Lung microvascular endothelial cell (primary cell): ENCODE results near the gene EML6. TPM values are rescaled to one million over a fixed set of nuclear protein-coding genes. Genes with fewer than 3 reads are reported as not detected.

Experiments used
- DNase-seq, 2 donors: peaks; one replicate each; pipeline versions ENCODE4 v3.0.0 to v3.0.0-alpha.2; 2010; ENCODE audit warnings: low read depth in 2 of 2
- total RNA-seq: library from RNA; depleted of rRNA; stranded (reverse); fragments of >200 nt; gene quantifications from 2 replicates; pipeline ENCODE4 v1.2.1, GENCODE V29; 2014

EML6 gene
- total RNA-seq, 1 donor from 2014 or later = 0.20 TPM

DNA sequence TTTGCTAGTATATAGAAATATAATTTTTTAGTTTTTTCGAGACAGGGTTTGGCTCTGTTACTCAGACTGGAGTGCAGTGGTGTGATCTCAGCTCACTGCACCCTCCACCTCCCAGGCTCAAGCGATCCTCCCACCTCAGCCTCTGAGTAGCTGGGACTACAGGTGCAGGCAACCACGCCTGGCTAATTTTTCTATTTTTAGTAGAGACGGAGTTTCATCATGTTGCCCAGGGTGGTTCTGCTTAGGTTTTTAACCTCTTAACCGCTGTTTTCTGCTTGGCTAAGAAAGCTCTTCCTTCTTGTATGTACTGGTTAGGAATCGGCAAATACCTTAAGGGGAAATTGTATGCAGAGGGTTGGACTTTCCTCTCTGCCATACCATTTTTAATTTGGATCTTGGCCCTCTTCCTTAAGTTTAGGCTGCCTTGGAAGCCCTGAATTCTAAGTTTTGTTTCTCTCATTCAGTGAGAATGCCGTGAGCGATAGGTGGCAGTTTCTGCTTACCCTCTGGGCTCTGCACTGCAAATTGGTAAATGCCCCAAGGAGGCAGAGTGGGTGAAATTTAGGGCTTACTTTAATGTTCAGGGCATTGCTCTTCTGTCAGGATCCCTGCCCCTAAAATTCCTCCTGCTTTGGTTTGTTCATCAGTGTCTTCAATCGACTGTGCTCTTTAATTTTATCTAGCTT is 32.3 kb downstream of the EML6 start:
- no peak for DNase-seq

DNA sequence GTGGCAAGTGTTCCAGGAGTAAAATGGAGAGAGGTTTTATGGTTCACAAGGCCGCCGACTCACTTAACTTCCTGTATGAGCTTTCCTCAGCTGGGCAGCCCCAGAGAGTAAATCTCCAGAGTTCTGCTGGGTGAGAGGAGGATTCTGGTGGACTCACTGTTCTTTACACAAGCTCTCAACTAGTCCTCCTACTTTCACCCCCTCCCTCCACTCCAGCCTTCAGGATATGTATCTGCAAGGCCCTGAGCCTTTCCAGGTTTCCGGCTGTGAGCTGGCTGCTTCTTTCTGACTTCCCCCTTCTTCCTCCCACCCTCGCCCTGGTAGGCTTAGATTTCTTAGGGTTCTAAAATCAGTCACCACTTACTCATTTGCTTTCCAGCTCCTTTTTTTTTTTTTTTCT is 34.0 kb downstream of the EML6 start:
- peak in 1 of 2 donors; percentile 86 for DNase-seq

DNA sequence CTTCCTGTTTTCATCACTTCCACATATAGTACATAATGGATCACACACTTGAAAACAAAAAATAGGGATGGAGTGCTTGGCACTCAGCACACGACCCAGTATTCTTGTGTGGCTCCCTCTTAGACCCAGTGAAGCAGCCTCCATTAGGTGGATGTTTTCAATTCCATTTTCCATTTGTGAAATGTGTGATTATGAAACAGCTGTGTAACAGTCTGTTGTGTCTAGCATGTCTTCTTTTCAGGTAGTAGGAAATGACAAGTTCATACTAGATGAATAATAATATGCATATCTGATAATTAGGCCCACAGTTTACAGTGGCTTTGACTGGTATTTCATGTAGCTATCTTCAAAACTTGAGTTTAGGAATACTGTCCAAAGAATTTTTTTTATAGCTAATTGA is 35.5 kb downstream of the EML6 start:
- DNase-seq = no peak

DNA sequence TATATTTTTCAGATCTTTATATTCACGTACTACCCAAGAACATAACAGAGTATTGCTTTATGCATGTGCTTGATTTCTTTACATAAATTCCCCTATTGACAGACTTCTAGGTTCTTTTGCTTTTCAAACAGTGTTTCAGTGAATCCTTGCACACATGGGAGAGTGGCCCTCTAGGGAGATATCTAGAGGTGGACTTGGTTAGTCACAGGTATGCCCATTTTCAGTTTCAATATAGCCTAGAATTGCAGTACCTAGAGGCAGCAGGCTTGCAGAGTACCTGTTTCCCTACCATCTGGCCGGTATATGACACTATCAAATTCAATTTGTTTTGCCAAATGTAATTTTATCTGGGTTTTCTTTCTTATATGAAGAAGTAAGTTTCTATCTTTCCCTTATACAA is 36.8 kb downstream of the EML6 start:
- DNase-seq = no peak

DNA sequence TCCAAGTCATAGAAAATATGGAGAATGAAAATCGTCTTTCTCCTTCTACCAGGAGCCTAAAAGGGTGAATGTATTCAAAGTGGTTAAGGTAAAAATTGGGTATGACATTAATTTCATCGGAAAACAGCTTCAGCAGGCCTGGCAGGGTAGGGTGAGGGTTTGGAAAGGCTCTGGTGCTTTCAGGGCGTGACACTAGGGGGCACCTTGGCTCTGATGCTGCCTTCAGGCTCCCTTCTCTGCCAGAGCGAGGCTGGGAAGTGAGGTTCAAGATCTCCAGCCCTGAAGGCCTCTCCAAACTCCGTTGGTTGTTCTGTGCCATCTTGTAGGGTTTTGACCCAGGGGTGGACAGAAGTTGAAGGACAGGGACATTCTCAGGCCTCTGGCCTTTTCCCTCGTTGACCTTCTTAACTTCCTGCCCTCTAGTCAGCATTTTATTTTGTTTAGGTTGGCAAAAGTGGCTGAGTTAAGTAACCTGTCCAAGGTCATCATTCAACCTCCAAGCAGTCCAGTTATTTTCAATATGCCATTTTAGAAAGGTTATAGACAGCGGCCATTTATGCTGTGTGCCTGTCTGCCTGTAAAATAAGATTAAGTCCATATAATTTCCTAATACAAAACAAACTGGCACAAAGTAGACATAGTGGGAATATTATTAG is 40.3 kb downstream of the EML6 start:
- DNase-seq = no peak

DNA sequence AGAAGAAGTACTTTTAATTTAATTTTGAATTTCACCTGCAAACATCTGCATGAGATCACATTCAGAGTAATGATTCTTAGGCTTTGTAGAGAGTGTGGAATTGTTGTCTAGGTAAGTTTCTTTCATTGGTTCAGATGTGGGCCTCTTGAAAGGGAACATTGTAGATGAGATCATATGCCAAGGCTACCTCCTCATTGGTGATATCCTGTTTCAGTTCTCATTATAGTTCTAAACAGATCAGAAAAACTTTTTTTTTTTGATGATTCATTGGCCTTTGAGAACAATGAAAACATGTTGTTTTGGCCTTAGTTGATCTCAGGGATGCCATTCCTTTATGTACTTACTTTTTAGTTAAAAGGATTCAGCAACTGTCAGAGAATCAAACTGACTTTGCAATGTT is 44.5 kb downstream of the EML6 start:
- DNase-seq = peak; percentile 61 to 92

DNA sequence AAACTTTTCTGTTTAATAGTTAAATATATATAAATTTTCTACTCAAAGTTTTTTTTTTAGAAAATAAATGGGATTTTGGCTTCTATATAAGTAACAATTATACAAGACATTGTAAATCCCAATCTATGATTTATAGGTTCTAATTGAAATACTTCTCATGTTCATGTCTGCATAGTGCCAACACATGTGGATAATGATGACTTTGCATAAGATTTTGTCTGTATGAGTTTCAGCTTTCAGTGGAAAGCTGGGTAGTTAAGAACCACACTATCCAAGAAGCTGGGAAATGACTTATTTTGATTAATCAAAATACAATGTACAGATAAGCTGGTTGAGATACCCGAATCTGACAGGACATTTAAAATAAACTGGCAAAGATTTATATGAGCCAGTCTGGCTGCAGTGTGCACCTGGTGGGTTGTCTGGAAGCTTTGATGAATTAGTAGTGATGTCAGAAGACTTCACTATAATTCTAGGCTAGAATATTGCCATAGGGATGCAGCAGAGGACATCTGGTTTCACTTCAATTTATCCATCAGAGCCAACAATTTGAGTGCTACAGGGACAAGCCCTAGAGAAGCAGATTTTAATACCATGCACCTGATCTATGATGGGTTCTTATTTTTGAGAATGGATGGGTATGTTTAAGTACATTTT is 45.4 kb downstream of the EML6 start:
- DNase-seq = peak in 1 of 2 donors; percentile 39

DNA sequence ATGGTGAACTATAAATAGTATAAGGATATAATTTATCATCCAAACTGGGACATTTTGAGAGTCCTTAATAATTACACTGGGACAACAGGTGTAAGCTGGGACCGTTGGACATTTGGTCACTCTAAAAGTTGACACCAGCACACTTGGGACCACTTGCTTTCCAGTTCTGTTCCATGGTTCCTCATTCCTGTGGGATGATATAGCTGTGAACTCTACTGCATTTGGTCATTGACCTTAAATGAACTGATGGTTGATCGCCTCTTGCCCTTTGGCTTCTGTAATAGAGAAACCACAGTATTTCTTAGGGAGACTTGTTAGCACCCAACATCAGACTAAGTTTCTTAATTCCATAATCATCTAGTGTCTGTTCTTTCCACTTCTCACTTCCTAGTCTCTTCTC is 46.7 kb downstream of the EML6 start:
- DNase-seq = no peak

DNA sequence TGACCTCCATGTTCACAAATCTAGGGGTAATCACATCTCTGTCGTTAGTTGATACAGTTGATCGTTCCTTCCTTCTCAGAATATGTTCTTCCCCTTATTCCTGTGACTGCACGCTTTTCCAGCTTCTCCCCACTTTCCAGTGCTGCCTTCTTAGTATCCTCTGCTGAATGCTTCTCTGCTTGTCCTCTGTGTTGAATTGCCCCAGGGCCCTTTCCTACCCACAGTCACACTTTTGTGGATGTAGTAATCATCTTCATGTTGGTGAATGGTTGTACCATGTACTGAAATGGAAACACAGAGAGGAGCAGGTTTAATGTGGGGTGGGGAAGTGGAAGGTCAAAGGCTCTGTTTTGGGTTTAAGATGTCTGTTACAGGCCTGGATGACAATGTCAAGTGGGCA is 47.2 kb downstream of the EML6 start:
- no peak for DNase-seq

DNA sequence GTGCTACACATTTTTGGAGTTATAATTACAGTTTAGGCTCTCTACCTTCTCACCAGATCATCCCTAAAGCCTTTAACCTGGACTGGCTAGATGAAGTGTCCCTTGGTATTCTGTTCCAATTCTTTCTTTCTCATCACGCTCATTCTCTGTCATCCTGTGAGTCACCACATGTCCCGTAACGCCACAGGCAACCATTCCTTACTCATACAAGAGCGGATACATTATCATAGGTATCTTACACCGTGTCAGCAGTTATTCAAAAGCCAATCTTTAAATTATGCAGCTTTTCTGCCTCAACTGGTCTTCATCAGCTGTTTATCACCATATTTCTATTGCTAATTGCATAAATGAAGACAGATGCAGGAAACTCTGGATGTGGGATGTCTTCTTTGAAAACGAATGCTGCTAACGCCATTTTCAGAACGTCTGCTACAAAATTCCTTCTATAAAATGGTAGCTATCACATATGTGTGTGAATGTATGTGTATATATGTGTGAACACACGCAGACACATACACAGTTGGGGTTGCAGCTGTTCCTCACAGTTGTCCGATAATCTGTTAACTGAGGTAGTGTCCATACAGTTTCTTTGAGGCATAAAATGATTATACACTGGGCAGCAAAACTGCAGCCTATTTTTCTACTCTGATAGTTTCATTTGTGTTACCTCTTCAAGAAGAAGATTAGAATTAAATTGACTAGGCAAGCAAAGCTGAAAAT is 47.9 kb downstream of the EML6 start:
- peak; percentile 31 to 78 for DNase-seq

DNA sequence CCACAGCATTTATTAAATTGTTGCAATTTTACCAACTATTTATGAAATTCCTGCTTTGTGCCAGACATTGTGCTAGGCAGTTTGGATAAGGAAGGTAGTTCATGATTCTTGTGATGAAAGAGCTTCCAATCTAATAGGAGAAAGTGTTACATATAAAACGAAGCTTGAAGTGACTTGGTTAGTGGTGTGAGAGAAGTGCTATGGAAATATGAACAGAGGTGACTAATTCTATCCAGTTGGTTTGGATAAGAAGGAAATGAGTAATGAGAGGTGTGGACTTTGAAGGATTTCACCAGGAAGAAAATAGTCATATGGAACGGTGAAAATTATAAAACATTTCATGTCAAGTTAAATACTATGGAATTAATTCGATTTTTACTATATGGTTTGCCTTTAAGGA is 48.6 kb downstream of the EML6 start:
- peak; percentile 63 to 84 for DNase-seq

DNA sequence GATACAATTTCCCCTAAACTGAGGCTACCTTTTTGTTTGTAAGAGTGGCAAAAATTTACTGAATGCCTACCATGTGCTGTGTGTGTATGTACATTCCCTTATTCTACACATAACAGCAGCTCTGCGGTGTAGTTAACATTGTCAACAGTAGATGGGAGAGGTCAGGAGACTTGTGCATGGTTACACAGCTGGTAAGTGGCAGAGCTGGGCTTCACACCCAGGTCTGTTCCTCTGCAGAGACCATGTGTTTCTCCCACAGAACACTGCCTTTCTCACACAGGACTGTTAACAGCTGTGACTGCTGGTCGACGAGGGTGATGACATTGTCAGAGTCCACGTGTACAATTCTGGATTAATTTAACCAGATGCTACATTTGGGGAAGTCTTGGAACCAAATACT is 49.1 kb downstream of the EML6 start:
- peak; percentile 12 to 38 for DNase-seq

DNA sequence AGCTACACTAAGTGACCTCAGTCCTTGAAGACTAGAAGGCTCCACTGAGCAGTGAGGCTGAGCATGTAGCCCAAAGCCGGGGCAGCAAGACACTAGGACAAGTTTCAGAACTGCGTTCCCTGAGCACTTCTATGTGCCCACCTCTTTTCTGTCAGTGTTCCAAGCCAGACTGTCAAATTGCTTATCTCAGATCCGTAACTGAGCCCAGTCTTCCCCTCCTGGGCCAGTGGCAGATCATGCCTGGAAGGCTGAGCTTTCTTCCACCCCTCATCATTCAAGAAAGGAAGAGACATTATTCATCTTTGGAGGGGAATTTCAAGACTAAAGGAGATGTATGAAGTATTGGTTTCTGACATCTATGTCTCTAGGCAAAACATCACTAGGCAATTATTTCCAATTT is 49.8 kb downstream of the EML6 start:
- no peak for DNase-seq

DNA sequence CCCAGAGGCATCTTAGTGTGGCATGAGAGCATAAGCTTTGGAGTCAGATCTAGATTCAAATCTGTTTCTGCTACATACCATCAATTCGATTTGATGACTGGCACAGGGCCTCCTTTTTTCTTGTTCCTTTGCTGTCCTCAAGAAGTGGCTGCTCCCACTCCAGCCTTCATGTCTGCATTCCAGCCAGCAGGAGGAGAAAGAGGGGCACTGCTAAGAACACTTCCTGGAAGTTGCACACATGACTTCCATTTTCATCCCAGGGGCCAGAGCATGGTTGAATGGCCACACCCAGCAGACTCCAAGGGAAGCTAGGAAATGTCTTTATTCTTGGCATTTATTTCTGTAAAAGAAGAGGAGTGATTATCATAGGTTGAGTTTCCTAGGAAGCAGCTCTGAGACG is 50.4 kb downstream of the EML6 start:
- DNase-seq = peak in 1 of 2 donors; percentile 8

DNA sequence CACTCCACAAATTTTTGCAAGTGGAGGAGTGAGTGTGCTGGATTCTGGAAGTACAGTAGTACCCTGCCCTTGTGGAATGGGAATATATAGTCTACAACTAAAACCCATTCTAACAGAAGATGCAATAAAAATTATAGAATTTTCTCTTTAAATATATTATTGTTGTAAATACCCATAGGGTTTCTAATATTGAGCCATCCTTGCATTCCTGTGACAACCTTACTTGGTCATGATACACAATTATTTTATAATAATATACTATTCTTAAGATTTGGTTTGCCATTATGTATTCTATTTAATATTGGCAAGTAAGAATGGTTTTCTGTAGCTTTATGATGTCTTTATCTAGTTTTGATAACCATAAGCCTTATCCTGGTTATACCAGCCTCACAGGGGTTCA is 52.2 kb downstream of the EML6 start:
- peak in 1 of 2 donors; percentile 17 for DNase-seq

DNA sequence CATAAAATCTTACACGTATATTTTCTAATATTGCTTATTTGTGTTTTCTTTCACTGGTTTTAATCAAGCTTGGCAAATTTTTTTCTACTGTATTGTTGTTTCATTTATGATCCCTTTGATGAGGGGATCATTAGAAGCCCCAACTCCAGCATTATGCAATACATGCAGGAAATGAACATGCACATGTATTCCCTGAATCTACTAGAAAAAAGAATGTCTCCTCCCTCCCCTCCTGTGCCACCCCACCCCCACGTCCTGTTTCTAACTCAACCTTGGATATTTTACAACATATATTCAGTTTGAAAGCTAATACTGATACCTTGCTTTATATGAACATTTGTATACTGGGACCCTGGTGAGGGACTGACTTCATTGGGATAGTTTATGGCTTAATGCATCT is 53.0 kb downstream of the EML6 start:
- DNase-seq = no peak

DNA sequence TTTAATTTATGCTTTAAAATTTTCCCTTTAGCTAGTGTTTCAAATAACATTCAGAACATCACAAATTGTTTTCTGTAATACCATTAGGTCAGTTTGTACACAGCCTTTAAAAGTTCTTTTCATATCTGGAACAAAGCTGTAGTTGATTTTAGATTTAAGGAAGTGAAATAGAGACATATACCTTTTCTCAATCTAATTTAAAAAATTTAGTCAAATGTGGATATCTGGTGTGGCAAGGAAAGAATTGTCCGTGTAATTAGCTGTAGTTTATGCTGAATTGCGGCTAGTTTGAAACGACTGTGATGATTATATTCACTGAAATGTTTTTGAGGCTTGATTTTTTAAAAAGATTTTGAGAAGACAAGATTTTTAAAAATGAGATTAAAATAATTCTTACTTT is 59.9 kb downstream of the EML6 start:
- DNase-seq = no peak

DNA sequence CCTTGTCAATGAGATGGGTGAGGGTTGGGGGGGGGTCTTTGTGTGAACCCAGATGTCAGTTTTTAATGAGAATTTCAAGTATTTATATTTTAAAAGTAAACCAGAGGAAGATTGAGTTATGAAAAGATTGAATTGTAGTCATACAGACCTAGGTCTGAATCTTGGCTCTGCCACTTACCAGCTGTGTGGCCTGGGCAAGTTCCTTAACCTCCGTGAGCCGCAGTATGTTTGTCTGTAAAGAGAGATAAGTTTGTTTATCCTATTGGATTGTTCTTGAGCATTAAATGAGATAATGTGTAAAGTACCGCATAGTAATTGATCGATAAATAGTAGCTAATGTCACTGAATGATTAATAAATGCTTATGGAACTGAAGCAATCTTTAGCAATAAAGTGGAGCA is 63.8 kb downstream of the EML6 start:
- no peak for DNase-seq

DNA sequence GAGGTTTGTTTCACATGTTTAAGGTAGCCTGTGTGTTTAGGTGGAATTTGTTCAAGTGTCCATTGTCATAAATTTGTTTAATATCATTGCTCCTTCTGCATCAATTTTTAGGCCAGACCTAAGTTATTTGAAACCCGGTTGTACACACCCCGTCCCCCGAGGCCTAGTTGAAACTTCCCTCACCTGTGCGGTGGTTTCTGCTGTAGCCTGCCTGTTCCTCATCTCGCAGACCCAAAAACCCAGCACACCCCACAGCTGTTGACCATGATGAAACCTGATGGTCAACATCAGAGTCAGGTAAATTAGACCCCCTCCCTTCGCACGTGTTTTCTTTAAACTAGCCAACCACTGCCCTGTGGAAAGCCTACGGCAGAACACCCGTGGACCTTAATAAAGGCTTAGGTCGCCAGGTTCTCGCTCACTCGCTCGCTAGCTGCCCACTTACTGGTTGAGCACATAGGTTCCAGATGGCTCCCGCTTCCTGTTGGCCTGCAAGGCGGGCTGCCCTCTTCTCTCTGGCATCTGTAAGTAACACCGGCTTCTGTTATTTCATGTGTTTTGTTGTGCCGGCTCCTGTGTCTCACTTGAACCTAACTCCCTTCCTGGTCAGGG is 64.4 kb downstream of the EML6 start:
- DNase-seq = no peak

DNA sequence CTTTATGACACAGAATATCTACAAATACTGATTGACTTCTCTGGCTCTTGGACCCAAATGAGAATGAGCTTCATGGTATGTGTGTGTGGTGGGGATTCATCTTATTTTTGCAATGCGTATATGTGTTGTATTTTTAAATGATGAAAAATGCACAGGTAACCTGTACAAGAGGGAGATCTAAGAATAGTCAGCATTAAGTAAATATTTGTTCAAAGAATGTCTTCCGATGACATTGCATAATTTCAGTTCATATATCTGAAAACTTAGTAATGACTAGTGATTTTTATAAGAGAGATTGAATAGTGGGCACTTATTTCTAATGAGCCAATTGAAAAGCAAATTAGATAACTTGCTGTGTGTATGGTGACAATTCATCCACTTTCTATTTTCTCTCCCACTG is 66.4 kb downstream of the EML6 start:
- no peak for DNase-seq

DNA sequence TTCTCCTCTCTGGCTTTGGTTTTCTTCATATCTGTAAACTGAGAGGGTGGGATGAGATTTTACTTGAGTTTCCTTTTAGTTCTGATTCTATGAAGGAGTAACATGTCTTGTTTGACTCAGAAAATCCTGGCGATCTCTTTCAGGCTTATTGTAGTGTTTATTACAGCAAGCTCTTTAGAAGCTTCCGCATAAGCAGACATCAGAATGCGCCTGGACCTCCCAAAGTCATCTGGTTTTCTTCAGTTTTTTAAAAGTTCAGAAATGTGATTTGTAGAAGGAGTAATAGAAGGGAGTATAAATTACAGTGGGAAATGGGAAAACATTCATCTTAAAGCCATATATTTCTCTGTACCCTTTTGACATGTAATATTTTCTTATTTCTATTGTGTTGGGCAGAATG is 68.4 kb downstream of the EML6 start:
- no peak for DNase-seq

DNA sequence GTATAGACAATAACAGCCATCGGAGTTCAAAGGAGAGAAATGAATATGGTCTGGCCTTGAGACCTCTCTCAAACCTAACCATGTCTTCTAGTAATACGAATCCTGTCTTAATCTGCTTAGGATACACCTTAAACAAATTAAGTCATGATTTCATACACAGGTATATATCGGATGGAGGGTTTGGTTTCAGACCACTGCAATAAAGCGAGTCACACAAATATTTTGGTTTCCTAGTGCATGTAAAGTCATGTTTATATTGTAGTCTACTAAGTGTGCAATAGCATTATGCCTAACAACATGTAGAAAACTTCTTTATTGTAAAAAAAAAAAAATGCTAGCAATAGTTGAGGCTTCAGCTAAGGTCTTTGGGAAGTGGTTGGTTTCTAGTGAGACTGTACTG is 73.8 kb downstream of the EML6 start:
- no peak for DNase-seq
